ENCODE results near the gene THAP2. TPM values are rescaled to one million over a fixed set of nuclear protein-coding genes. Genes with fewer than 3 reads are reported as not detected.
"Not testable (repeated sequence)": the region's sequence is repeated elsewhere in the genome, so short reads cannot be mapped to it uniquely, and the experiment has no call there.

Gene THAP2
- total and polyA plus RNA-seq, 5 experiments from 2014 or later = 9.6 to 15.8 (median 11.6) TPM

DNA sequence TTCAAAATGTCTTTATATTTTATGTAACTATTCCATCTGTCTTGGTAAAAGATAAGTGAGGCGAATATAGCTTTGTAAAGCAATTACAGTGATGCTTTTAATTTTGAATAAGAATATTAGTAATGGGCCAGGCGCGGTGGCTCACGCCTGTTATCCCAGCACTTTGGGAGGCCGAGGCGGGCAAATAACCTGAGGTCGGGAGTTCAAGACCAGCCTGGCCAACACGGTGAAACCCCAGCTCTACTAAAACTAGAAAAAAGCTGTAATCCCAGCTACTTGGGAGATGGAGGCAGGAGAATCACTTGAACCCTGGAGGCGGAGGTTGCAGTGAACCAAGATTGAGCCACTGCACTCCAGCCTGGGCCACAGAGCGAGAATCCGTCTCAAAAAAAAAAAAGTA lies 23.1 kb downstream of the THAP2 start:
- peaks cover 0 to 16% (median 4%) of the 10 kb centered on the region in 3 donors for H3K36me3 Mint-ChIP-seq
- peak overlapping the region in 1 of 10 donors; percentile 44 for H3K27ac Mint-ChIP-seq

DNA sequence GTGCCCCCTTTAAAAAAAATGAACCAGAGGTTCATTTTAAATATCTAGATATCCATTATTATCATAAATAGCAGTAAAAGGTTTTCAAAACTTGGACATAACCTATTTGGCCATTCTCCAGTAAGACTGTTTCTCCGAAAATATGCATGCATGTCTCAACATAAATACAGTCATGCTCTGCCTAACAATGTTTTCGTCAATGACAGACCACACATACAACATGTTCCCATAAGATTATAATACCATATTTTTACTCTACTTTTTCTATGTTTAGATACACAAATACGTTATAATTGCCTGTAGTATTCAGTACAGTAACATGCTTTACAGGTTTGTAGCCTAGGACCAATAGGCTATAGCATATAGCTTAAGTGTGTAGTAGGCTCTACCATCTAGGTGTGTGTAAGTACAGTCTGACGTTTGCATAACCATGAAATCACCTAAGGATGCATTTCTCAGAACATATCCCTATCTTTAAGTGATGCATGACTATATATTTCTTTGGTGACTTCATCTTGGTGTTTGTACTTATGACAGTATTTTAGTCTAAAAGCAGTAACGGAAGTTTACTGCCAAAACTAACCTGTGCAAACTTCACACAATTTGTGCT lies 25.0 kb downstream of the THAP2 start:
- peaks cover 0 to 22% (median 4%) of the 10 kb centered on the region in 3 donors for H3K36me3 Mint-ChIP-seq
- H3K4me3 Mint-ChIP-seq = peak overlapping the region in 1 of 10 donors; percentile 3
- no peak for ATAC-seq
- peaks cover 11 to 66% (median 35%) of the 10 kb centered on the region in 4 donors for H3K4me1 Mint-ChIP-seq
- DNase-seq = no peak
- POLR2A ChIA-PET = interaction anchor here (1.1 kb wide), 1 partner anchor 26 kb away, joined by 5 read pairs; the partner anchor contains the start of gene ZFC3H1
- no peaks in the 10 kb centered on the region for H3K9me3 Mint-ChIP-seq
- H3K27me3 Mint-ChIP-seq = no peaks in the 10 kb centered on the region
- peak overlapping the region in 1 of 10 donors; percentile 73 for H3K27ac Mint-ChIP-seq

More for the DNA sequence above, 23.1 kb downstream of the THAP2 start:
- H3K9me3 Mint-ChIP-seq, DNase-seq, H3K27me3 Mint-ChIP-seq, ATAC-seq: not testable (repeated sequence)
- POLR2A ChIA-PET = interaction anchor here (1.5 to 5.0 kb wide), 4 partner anchors 10 to 152 kb away, joined by 3 to 213 read pairs (median 16); partner anchors contain the start of genes RAB21, TBC1D15, THAP2 and ZFC3H1
- Mint-ChIP-seq H3K4me3 (peak overlapping the region; percentile 19 to 97 (median 54)), H3K4me1 (peaks cover 13 to 52% (median 33%) of the 10 kb centered on the region in 4 donors)

DNA sequence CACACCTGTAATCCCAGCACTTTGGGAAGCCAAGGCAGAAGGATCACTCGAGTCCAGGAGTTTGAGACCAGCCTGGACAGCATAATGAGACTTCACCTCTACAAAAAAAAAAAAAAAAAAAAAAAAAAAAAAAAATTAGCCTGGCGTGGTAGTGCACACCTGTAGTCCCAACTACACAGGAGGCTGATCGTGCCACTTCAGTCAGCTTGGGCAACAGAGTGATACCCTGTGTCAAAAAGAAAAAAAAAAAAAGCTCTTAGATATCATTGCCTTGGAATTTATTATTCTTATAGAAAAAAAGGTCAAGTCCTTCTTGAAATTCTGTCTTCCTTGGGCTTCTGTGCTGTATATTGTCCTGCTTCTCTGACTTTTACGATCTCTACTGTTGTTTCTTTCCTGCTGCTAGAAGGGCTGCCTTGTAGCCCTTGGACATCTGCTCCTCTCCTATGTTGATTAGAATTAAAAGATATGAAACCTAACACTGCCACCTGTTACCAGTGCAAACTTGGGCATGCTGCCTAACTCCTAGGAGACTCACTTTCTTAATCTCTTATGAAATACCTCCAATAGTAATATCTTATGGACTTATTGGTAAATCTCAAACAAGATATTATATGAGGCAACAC lies 27.5 kb downstream of the THAP2 start:
- Mint-ChIP-seq H3K9me3 (no peaks in the 10 kb centered on the region), H3K4me3 (no peak overlapping the region), H3K27me3 (no peaks in the 10 kb centered on the region), H3K4me1 (peaks cover 8 to 62% (median 36%) of the 10 kb centered on the region in 4 donors), H3K36me3 (peaks cover 0 to 26% (median 6%) of the 10 kb centered on the region in 3 donors), H3K27ac (peak overlapping the region in 3 of 10 donors; percentile 34 to 49 (median 40))
- DNase-seq (no peak), ATAC-seq (no peak)
- POLR2A ChIA-PET = no interaction called here

DNA sequence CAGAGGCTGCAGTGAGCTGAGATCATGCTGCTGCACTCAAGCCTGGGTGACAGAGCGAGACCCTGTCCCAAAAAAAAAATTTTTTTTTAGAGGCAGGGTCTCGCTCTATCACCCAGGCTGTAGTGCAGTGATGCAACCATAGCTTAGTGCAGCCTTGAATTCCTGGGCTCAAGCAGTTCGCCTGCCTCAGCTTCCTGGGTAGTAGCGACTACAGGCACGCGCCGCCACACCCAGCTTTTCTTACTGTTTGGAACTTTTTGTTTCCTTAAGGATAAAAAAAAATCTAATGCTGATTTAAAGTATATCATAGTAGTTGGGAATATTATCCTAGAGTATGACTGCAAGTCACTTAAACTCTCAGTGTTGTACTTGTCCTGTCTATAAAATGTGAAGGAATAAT lies 29.0 kb downstream of the THAP2 start:
- peaks cover 3 to 52% (median 25%) of the 10 kb centered on the region in 4 donors for H3K4me1 Mint-ChIP-seq
- peak overlapping the region in 1 of 10 donors; percentile 55 for H3K27ac Mint-ChIP-seq
- no peaks in the 10 kb centered on the region for H3K27me3 Mint-ChIP-seq
- H3K9me3 Mint-ChIP-seq = no peaks in the 10 kb centered on the region
- no peak for ATAC-seq
- POLR2A ChIA-PET = no interaction called here
- no peak overlapping the region for H3K4me3 Mint-ChIP-seq
- peaks cover 0 to 41% (median 13%) of the 10 kb centered on the region in 3 donors for H3K36me3 Mint-ChIP-seq
- no peak for DNase-seq

DNA sequence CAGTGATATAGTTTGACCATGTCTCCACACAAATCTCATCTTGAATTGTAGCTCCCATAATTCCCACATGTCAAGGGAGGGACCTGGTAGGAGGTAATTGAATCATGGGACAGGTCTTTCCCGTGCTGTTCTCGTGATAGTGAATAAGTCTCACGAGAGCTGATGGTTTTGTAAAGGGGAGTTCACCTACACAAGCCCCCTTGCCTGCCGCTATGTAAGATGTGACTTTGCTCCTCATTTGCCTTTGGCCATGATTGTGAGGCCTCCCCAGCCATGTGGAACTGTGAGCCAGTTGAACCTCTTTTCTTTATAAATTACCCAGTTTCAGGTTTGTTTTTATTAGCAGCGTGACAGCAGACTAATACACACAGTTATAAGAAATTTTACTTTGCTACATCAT lies 29.6 kb downstream of the THAP2 start:
- DNase-seq, POLR2A ChIA-PET, H3K27me3 Mint-ChIP-seq, H3K9me3 Mint-ChIP-seq, ATAC-seq: not testable (repeated sequence)
- Mint-ChIP-seq H3K4me3 (peak overlapping the region in 1 of 10 donors; percentile 8), H3K4me1 (peaks cover 3 to 50% (median 21%) of the 10 kb centered on the region in 4 donors), H3K36me3 (peaks cover 0 to 46% (median 14%) of the 10 kb centered on the region in 3 donors), H3K27ac (peak overlapping the region in 5 of 10 donors; percentile 41 to 85 (median 51))

DNA sequence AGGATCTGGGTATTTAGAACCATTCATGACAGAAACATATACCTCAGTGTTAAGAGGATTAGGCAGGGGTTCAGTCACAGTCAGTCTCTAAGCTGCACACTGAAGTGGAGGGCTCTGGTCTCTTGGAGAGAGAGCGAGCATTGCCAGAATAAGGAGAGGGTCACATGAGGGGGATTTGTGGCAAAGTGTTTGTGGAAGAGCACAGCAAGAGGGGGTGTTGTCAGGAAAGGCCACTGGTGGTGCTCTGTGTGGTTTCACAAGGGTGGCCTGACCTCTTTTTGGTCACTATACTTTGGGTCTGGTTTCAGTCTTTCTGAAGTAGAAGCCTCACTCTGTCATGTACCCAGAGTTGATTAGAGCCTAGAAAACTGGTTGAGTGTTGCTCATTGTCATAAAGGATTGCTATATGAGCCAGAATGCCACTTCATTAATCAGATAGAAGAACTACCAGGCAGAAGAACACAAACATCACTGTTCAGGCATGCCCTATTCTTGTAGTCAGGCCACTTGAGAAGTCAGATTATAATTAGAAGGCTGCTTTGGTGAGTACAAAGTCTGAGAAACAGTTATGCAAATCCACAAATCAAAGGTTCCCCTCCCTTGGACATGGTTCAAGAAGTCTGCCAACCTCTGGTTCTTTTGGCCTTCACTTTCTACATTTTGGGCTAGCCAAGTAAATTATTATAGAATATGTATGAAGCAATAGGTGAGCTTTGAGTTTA lies 30.2 kb downstream of the THAP2 start:
- peak overlapping the region in 7 of 10 donors; percentile 41 to 85 (median 55) for H3K27ac Mint-ChIP-seq
- POLR2A ChIA-PET = no interaction called here
- no peaks in the 10 kb centered on the region for H3K27me3 Mint-ChIP-seq
- DNase-seq = no peak
- no peaks in the 10 kb centered on the region for H3K9me3 Mint-ChIP-seq
- H3K4me1 Mint-ChIP-seq = peaks cover 3 to 52% (median 17%) of the 10 kb centered on the region in 4 donors
- ATAC-seq = peak in 1 of 2 donors; percentile 35
- H3K36me3 Mint-ChIP-seq = peaks cover 0 to 52% (median 17%) of the 10 kb centered on the region in 3 donors
- peak overlapping the region in 1 of 10 donors; percentile 8 for H3K4me3 Mint-ChIP-seq

DNA sequence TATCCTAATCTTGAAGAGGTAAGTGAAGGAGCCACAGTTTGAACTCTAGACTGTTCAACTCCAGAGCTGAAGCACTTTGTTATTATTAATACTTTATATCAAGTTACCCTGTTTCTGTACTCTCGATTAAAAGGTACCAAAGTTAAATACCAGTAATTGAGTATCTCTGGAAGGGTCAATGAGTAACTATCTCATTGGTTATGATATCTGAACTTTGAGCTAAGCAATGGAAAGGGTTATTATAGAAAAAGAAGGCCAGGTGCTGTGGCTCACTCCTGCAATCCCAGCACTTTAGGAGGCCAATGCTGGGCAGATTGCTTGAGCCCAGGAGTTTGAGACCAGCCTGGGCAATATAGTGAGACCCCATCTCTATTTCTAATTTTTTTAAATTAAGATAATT lies 31.7 kb downstream of the THAP2 start:
- POLR2A ChIA-PET = interaction anchor here (1.5 kb wide), 1 partner anchor 33 kb away, joined by 4 read pairs; no protein-coding TSS in a partner anchor
- Mint-ChIP-seq H3K9me3 (no peaks in the 10 kb centered on the region), H3K27me3 (no peaks in the 10 kb centered on the region), H3K27ac (no peak overlapping the region), H3K4me1 (peaks cover 3 to 44% (median 13%) of the 10 kb centered on the region in 4 donors), H3K36me3 (peaks cover 5 to 57% (median 19%) of the 10 kb centered on the region in 3 donors), H3K4me3 (no peak overlapping the region)
- DNase-seq = no peak
- ATAC-seq = no peak

DNA sequence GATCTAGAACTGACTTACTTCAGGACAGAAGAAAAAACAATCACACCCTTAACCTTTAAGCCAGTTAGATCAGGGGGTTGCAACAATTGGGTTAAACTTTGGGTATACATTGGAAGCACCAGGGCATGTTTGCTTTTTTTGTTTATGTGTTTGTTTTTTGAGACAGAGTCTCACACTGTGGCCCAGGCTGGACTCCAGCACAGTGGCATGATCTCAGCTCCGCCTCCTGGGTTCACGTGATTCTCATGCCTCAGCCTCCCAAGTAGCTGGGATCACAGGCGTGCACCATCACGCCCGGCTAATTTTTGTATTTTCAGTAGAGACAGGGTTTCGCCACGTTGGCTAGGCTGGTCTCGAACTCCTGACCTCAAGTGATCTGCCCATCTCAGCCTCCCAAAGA lies 38.1 kb downstream of the THAP2 start:
- H3K4me3 Mint-ChIP-seq, H3K9me3 Mint-ChIP-seq, ATAC-seq, H3K27me3 Mint-ChIP-seq, DNase-seq, POLR2A ChIA-PET: not testable (repeated sequence)
- Mint-ChIP-seq H3K36me3 (peaks cover 5 to 68% (median 25%) of the 10 kb centered on the region in 3 donors), H3K4me1 (peaks cover 0 to 11% (median 0%) of the 10 kb centered on the region in 4 donors), H3K27ac (peak overlapping the region in 4 of 10 donors; percentile 13 to 68 (median 44))

DNA sequence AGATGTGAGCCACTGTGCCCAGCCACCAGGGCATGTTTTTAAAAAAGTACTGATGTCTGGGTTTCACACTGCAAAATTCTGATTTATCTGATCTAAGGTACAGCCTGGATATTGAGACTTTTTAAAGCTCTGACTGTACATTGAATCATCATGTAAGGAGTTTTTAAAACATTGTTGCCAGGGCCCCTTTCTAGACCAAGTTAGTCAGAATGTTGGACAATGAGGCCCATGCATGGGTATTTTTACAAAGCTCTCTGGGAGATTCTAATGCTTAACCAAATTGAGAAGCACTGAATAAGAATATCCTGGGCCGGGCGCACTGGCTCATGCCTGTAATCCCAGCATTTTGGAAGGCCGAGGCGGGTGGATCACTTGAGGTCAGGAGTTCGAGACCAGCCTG lies 38.5 kb downstream of the THAP2 start:
- H3K4me3 Mint-ChIP-seq = no peak overlapping the region

DNA sequence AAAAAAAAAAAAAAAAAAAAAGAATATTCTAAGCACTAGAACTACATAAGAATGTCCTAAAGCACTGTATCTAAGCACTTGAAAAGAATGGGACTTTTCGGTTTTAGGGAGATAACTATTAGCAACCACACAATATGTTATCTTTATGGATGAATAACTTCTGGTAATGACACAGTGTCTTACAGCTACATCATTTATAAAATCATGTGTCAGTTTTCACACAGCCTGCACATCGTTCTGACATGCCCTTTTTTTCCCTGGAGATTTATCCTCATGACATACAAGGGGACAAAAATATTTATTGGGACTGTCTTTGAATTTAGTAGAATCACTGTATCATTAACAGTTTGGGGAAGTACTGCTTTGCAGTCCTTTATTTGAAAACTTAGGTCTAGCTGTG lies 39.1 kb downstream of the THAP2 start:
- Mint-ChIP-seq H3K27ac (no peak overlapping the region), H3K36me3 (peaks cover 5 to 60% (median 24%) of the 10 kb centered on the region in 3 donors), H3K9me3 (no peaks in the 10 kb centered on the region), H3K27me3 (no peaks in the 10 kb centered on the region), H3K4me3 (no peak overlapping the region), H3K4me1 (peaks cover 2 to 16% (median 6%) of the 10 kb centered on the region in 4 donors)
- DNase-seq (no peak), ATAC-seq (no peak)
- POLR2A ChIA-PET = no interaction called here

More for the DNA sequence above, 38.5 kb downstream of the THAP2 start:
- Mint-ChIP-seq H3K27ac (peak overlapping the region in 2 of 10 donors; percentile 13 to 57), H3K9me3 (no peaks in the 10 kb centered on the region), H3K4me1 (peaks cover 0 to 11% (median 2%) of the 10 kb centered on the region in 4 donors), H3K27me3 (no peaks in the 10 kb centered on the region), H3K36me3 (peaks cover 5 to 64% (median 25%) of the 10 kb centered on the region in 3 donors)
- ATAC-seq (no peak), DNase-seq (no peak)
- POLR2A ChIA-PET = no interaction called here

DNA sequence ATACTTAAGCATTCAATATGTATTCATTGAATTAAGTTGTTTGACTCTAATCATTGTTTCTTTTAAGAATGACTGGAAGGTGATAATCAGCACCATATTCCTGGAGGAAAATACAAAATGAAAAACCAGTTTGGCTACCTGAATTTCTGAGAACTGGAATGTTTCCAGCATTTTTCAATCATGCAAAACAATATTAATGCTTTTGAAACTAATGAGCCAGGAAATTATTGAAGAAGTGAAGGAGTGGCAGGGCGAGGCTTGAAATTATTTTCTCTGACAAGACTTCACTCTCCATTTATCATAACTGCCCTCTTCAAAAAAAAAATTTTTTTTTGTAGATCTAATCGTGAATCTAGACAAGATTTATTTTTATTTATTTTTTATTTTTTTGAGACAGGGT lies 40.8 kb downstream of the THAP2 start:
- Mint-ChIP-seq H3K27me3 (no peaks in the 10 kb centered on the region), H3K4me3 (no peak overlapping the region), H3K9me3 (peaks cover 0 to 2% (median 0%) of the 10 kb centered on the region in 9 donors), H3K27ac (no peak overlapping the region), H3K36me3 (peaks cover 11 to 43% (median 30%) of the 10 kb centered on the region in 3 donors), H3K4me1 (peaks cover 2 to 9% (median 6%) of the 10 kb centered on the region in 4 donors)
- no peak for DNase-seq
- ATAC-seq = no peak
- POLR2A ChIA-PET = no interaction called here

DNA sequence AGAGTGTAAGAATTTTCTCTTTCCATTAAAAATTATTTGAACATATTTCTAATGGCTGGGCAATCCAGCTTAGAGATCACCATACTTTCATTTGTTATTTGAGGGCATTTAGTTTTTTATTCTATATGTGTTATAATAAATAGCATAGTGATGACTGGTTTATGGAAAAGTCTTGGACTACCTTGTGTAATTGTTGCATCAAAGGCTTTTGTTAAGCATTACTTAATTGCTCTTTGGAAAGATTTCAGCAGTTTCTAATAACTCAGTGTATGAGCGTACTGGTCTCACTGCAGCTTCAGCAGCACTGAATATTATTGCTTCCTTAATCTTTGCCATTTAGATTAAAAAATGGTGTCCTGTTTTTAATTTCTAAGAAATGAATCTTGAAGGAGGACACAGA lies 44.6 kb downstream of the THAP2 start:
- Mint-ChIP-seq H3K4me1 (peaks cover 2 to 9% (median 6%) of the 10 kb centered on the region in 4 donors), H3K9me3 (peaks cover 9 to 37% (median 24%) of the 10 kb centered on the region in 9 donors), H3K27me3 (no peaks in the 10 kb centered on the region), H3K36me3 (peaks cover 19 to 41% (median 39%) of the 10 kb centered on the region in 3 donors), H3K27ac (no peak overlapping the region), H3K4me3 (no peak overlapping the region)
- POLR2A ChIA-PET = interaction anchor here (0.9 kb wide), 1 partner anchor 23 kb away, joined by 3 read pairs; the partner anchor contains the start of gene TMEM19
- no peak for ATAC-seq
- no peak for DNase-seq
